D721Med (cell line): ENCODE results near the gene PHOSPHO2.

Source experiments
- DNase-seq: peaks from one replicate; pipeline ENCODE4 v3.0.0; 2011; ENCODE audit warnings: low spot score; ENCODE audit not compliant: insufficient read length
- FAIRE-seq: peaks from 2 replicates; lab custom pipeline; 2011; peaks lifted over from hg19 to GRCh38; lab: Jason Lieb, UNC
- CTCF ChIP-seq: IDR thresholded peaks from 2 replicates; pipeline ENCODE4 v1.5.1; 2012; ENCODE audit warnings: mild to moderate bottlenecking, control low read depth; ENCODE audit not compliant: insufficient read depth; ENCODE audit errors: missing control alignments

PHOSPHO2 gene

GRCh38 chr2:169661265-169661664, 33.0 kb upstream of the PHOSPHO2 start:
- DNase-seq: no peak
- no peak for FAIRE-seq

GRCh38 chr2:169662744-169663143, 31.5 kb upstream of the PHOSPHO2 start:
- TF ChIP-seq CTCF: no peak
- FAIRE-seq (no peak), DNase-seq (no peak)

More at GRCh38 chr2:169661265-169661664, 33.0 kb upstream of the PHOSPHO2 start:
- no peak for TF ChIP-seq CTCF

- FAIRE-seq (no peak), DNase-seq (no peak)
- TF ChIP-seq CTCF: no peak
Observed at GRCh38 chr2:169663247-169663646, 31.0 kb upstream of the PHOSPHO2 start.

- TF ChIP-seq CTCF: no peak
- DNase-seq (no peak), FAIRE-seq (no peak)
Observed at GRCh38 chr2:169664600-169664977, 29.7 kb upstream of the PHOSPHO2 start.

- TF ChIP-seq CTCF: no peak
- no peak for FAIRE-seq
Observed at GRCh38 chr2:169664978-169665930, 29.0 kb upstream of the PHOSPHO2 start.

GRCh38 chr2:169667583-169667982, 26.7 kb upstream of the PHOSPHO2 start:
- no peak for FAIRE-seq
- TF ChIP-seq CTCF: no peak
- no peak for DNase-seq

More at GRCh38 chr2:169664978-169665930, 29.0 kb upstream of the PHOSPHO2 start:
- DNase-seq: no peak

GRCh38 chr2:169670215-169670651, 24.0 kb upstream of the PHOSPHO2 start:
- FAIRE-seq (no peak), DNase-seq (no peak)
- TF ChIP-seq CTCF: no peak
